B cell (primary cell): ENCODE data around the gene LEMD1. TPM values are rescaled to one million over a fixed set of nuclear protein-coding genes. Genes with fewer than 3 reads are reported as not detected.

Experiments
- ATAC-seq: fragments of 200-7000 bp; cut with Tn5 transposase; one replicate; pipeline ENCODE4 v1.10.0; 2021; ENCODE audit warnings: low read depth, mild to moderate bottlenecking, moderate number of reproducible peaks, moderate library complexity
- CTCF ChIA-PET: fragments of 350-600 bp; sonication (Branson Sonifier 250); formaldehyde crosslinking; loops from one replicate; lab custom pipeline; 2021; ENCODE audit warnings: antibody characterized with exemption, inconsistent platforms; lab: Charles Lee
- POLR2A ChIA-PET: fragments of 350-600 bp; sonication (Branson Sonifier 250); formaldehyde crosslinking; loops from one replicate; lab custom pipeline; 2021; ENCODE audit warnings: antibody characterized with exemption; lab: Charles Lee
- DNase-seq: peaks from one replicate; pipeline ENCODE4 v3.0.0; 2013
- H2AFZ ChIP-seq: 2 replicates; pipeline ENCODE4 v1.6.1; 2012; ENCODE audit warnings: mild to moderate bottlenecking, low read depth, low read length; ENCODE audit not compliant: insufficient read depth, poor library complexity, severe bottlenecking
- H3K27ac ChIP-seq, 2 donors: 1 replicate in 1 of 2; 2 replicates in 1 of 2; pipeline ENCODE4 v1.5.1; 2012 to 2013; ENCODE audit warnings: low read length in 2 of 2, mild to moderate bottlenecking in 2 of 2, moderate library complexity in 1 of 2
- H3K27me3 ChIP-seq, 4 experiments: fragments of 200-600 bp in 1 of 4; sonication (generic) in 1 of 4; replicated peaks in 1 of 4; 1 replicate in 2 of 4; 2 replicates in 2 of 4; pipeline versions ENCODE4 v1.6.1 to v1.7.0; 2013 to 2016; ENCODE audit warnings: low read length in 3 of 4, mild to moderate bottlenecking in 2 of 4, mixed read lengths in 1 of 4, moderate library complexity in 1 of 4; ENCODE audit not compliant: insufficient read depth in 4 of 4, control insufficient read depth in 3 of 4; ENCODE audit errors: control extremely low read depth in 1 of 4
- H3K36me3 ChIP-seq, 2 experiments: replicated peaks in 1 of 2; 1 replicate in 1 of 2; 2 replicates in 1 of 2; pipeline versions ENCODE4 v1.6.1 to v1.7.1; 2013; ENCODE audit warnings: low read length in 1 of 2; ENCODE audit not compliant: insufficient read depth in 2 of 2, control insufficient read depth in 1 of 2; ENCODE audit errors: control extremely low read depth in 1 of 2, extremely low read depth in 1 of 2
- H3K4me1 ChIP-seq, 2 donors: fragments of 200-600 bp in 1 of 2; sonication (generic) in 1 of 2; 1 replicate in 1 of 2; 2 replicates in 1 of 2; pipeline versions ENCODE4 v1.5.1 to v1.6.1; 2013 to 2017; ENCODE audit warnings: low read length in 2 of 2; ENCODE audit not compliant: control insufficient read depth in 2 of 2, insufficient read depth in 2 of 2
- H3K4me2 ChIP-seq: replicated peaks from 2 replicates; pipeline ENCODE3; 2012; ENCODE audit warnings: mild to moderate bottlenecking, low read depth, low read length; ENCODE audit not compliant: poor library complexity, severe bottlenecking
- H3K4me3 ChIP-seq, 5 experiments: fragments of 200-600 bp in 1 of 5; sonication (generic) in 1 of 5; 1 replicate in 3 of 5; 2 replicates in 2 of 5; pipeline versions ENCODE4 v1.5.1 to v1.7.0; 2011 to 2016; ENCODE audit warnings: low read length in 4 of 5, mild to moderate bottlenecking in 4 of 5, low read depth in 2 of 5, control low read depth in 1 of 5, moderate library complexity in 1 of 5; ENCODE audit not compliant: insufficient read depth in 1 of 5; ENCODE audit errors: control extremely low read depth in 1 of 5, extremely low read depth in 1 of 5
- H3K79me2 ChIP-seq: fragments of 200-600 bp; sonication (generic); one replicate; pipeline ENCODE4 v1.6.0; 2016; ENCODE audit warnings: low read length; ENCODE audit not compliant: control insufficient read depth, insufficient read depth
- H3K9ac ChIP-seq: fragments of 200-600 bp; sonication (generic); 2 replicates; pipeline ENCODE4 v1.6.1; 2017; ENCODE audit warnings: mild to moderate bottlenecking, low read length, moderate library complexity
- H3K9me3 ChIP-seq, 3 donors: one replicate each; pipeline versions ENCODE4 v1.6.1 to v1.7.1; 2013; ENCODE audit warnings: low read length in 2 of 3; ENCODE audit not compliant: control insufficient read depth in 2 of 3, insufficient read depth in 1 of 3; ENCODE audit errors: control extremely low read depth in 1 of 3
- H4K20me1 ChIP-seq: 2 replicates; pipeline ENCODE4 v1.6.0; 2012; ENCODE audit warnings: mild to moderate bottlenecking, low read length; ENCODE audit not compliant: insufficient read depth, control insufficient read depth, poor library complexity, severe bottlenecking
- H3K27ac Mint-ChIP-seq: one replicate; pipeline ENCODE4 v1.8.0; 2021; ENCODE audit warnings: mixed read lengths
- H3K27me3 Mint-ChIP-seq: one replicate; pipeline ENCODE4 v1.8.0; 2021; ENCODE audit warnings: mixed read lengths
- H3K4me1 Mint-ChIP-seq: one replicate; pipeline ENCODE4 v1.8.0; 2021; ENCODE audit warnings: mixed read lengths
- H3K4me3 Mint-ChIP-seq: one replicate; pipeline ENCODE4 v1.8.0; 2021; ENCODE audit warnings: mixed read lengths
- H3K9me3 Mint-ChIP-seq: one replicate; pipeline ENCODE4 v1.8.0; 2022; ENCODE audit warnings: mixed read lengths; ENCODE audit not compliant: insufficient read depth
- CTCF ChIP-seq: fragments of 200-600 bp; IDR thresholded peaks from one replicate; pipeline ENCODE4 v1.8.0; 2022; ENCODE audit warnings: antibody characterized with exemption, mild to moderate bottlenecking
- EZH2 ChIP-seq: IDR thresholded peaks from 2 replicates; pipeline ENCODE4 v1.6.1; 2012; ENCODE audit warnings: borderline replicate concordance, low read depth, mild to moderate bottlenecking, moderate library complexity, low read length; ENCODE audit not compliant: insufficient read depth, poor library complexity, severe bottlenecking
- WGBS: methylation state at CpG from one replicate; pipeline ENCODE4 v1.1.5; 2013; ENCODE audit warnings: missing lambda C conversion rate; ENCODE audit not compliant: insufficient coverage; 5-methylcytosine and 5-hydroxymethylcytosine counted together
- intact Hi-C: fragments of 100-400 bp; cut with micrococcal nuclease; formaldehyde crosslinking; loops from one replicate; pipeline ENCODE4 v1.10.0; 2022
- polyA plus RNA-seq: library from polyadenylated mRNA; depleted of rRNA; stranded (reverse); fragments of >200 nt; gene quantifications from 2 replicates; pipeline ENCODE4 v1.2.3, GENCODE V29; 2012
- total RNA-seq, 2 donors: library from RNA; stranded (reverse); fragments of 120-200 nt in 1 of 2; gene quantifications; 1 replicate in 1 of 2; 2 replicates in 1 of 2; pipeline versions ENCODE4 v1.2.3 to v1.2.4, GENCODE V29; 2013 to 2022

Gene LEMD1
- total and polyA plus RNA-seq, 2 donors (not counting 1 experiment from before 2014, with no cell fraction given) = 0.57 TPM; not detected in 1

GRCh38 chr1:205392650-205393049 lies 29.2 kb downstream of the LEMD1 start:
- Histone ChIP-seq H3K36me3 (no peaks in the 10 kb centered on the region), H4K20me1 (no peaks in the 10 kb centered on the region), H3K27me3 (peaks cover 0 to 18% (median 2%) of the 10 kb centered on the region in 4 experiments), H3K79me2 (no peaks in the 10 kb centered on the region), H3K27ac (no peak overlapping the region), H3K4me3 (no peak overlapping the region), H3K9me3 (no peaks in the 10 kb centered on the region), H3K9ac (no peak overlapping the region), H2AFZ (no peak overlapping the region), H3K4me2 (no peak overlapping the region), H3K4me1 (peaks cover 0 to 2% of the 10 kb centered on the region in 2 donors)
- Mint-ChIP-seq H3K9me3 (no peaks in the 10 kb centered on the region), H3K4me1 (no peaks in the 10 kb centered on the region), H3K4me3 (no peak overlapping the region), H3K27me3 (peaks cover 32% of the 10 kb centered on the region), H3K27ac (no peak overlapping the region)
- CTCF ChIA-PET = interaction anchor here (1.4 to 8.0 kb wide), 2 partner anchors 95 to 132 kb away, joined by 4 to 127 read pairs; no protein-coding TSS in a partner anchor
- WGBS = no CpG with 5 or more reads among the region's 1 CpG
- no peak for ATAC-seq
- no peak for TF ChIP-seq EZH2
- no peak for TF ChIP-seq CTCF
- intact Hi-C loops = no loop called here
- POLR2A ChIA-PET = no interaction called here
- no peak for DNase-seq

DNA sequence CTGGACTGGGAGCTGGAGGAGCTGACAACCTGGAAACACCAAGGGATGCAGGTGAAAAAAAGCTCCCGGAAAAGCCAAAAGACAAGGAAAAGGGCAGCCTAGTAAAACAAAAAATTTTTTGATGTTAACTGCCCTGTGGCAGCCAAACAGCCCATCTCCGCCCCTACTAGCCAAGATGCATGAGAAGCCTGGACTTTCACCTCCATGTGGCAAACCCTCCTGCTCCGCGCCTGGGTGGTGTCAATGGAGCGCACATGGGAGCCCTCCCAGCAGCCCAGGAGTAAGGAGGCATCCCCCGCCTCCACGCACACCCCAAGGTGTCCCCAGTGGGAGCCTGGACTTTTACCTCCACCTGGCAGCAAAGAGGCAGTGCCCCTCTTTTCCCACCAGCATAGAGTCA lies 30.5 kb downstream of the LEMD1 start:
- WGBS = 92% methylated on average over 7 of the region's 7 CpGs
- Mint-ChIP-seq H3K27ac (no peak overlapping the region), H3K4me1 (no peaks in the 10 kb centered on the region), H3K27me3 (peaks cover 32% of the 10 kb centered on the region), H3K4me3 (no peak overlapping the region), H3K9me3 (no peaks in the 10 kb centered on the region)
- H3K27me3 ChIP-seq = peaks cover 0 to 17% (median 3%) of the 10 kb centered on the region in 4 experiments
- intact Hi-C loops = no loop called here
- no peaks in the 10 kb centered on the region for H3K4me1 ChIP-seq
- H4K20me1 ChIP-seq = no peaks in the 10 kb centered on the region
- no peaks in the 10 kb centered on the region for H3K9me3 ChIP-seq
- H3K4me3 ChIP-seq = no peak overlapping the region
- ATAC-seq (no peak), DNase-seq (no peak)
- POLR2A ChIA-PET = no interaction called here
- no peak overlapping the region for H3K27ac ChIP-seq
- no peak overlapping the region for H3K9ac ChIP-seq
- no peak overlapping the region for H2AFZ ChIP-seq
- no peak overlapping the region for H3K4me2 ChIP-seq
- no peaks in the 10 kb centered on the region for H3K36me3 ChIP-seq
- TF ChIP-seq CTCF (no peak), EZH2 (no peak)
- no peaks in the 10 kb centered on the region for H3K79me2 ChIP-seq
- CTCF ChIA-PET = interaction anchor here (0.7 to 1.9 kb wide), 3 partner anchors 37 to 268 kb away, joined by 3 to 7 read pairs (median 3); no protein-coding TSS in a partner anchor
